Measurements from ENCODE around the gene WDFY2.

- TF ChIP-seq, protein P1, sequence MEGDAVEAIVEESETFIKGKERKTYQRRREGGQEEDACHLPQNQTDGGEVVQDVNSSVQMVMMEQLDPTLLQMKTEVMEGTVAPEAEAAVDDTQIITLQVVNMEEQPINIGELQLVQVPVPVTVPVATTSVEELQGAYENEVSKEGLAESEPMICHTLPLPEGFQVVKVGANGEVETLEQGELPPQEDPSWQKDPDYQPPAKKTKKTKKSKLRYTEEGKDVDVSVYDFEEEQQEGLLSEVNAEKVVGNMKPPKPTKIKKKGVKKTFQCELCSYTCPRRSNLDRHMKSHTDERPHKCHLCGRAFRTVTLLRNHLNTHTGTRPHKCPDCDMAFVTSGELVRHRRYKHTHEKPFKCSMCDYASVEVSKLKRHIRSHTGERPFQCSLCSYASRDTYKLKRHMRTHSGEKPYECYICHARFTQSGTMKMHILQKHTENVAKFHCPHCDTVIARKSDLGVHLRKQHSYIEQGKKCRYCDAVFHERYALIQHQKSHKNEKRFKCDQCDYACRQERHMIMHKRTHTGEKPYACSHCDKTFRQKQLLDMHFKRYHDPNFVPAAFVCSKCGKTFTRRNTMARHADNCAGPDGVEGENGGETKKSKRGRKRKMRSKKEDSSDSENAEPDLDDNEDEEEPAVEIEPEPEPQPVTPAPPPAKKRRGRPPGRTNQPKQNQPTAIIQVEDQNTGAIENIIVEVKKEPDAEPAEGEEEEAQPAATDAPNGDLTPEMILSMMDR (IDR thresholded peaks at IDR 0.05): no peak
- no peak for TF ChIP-seq POLR2A (IDR thresholded peaks at IDR 0.05)
Measured at GRCh38 chr13:51683597-51683996, 99.3 kb downstream of the WDFY2 start.
